Large intestine (tissue), 3 donors: ENCODE measurements around the gene KAT8. TPM values are rescaled to one million over a fixed set of nuclear protein-coding genes. Genes with fewer than 3 reads are reported as not detected.
A peak's percentile ranks its signal among the peaks of the same experiment; 100 is the strongest.
"Not testable (repeated sequence)": the region's sequence is repeated elsewhere in the genome, so short reads cannot be mapped to it uniquely, and the experiment has no call there.

Experiments
- DNase-seq, 2 donors: peaks; one replicate each; pipeline versions ENCODE4 v3.0.0 to v3.0.0-alpha.2; 2013
- H3K27ac ChIP-seq: one replicate; pipeline ENCODE4 v1.5.1; 2013; ENCODE audit warnings: low read length
- H3K27me3 ChIP-seq: 2 replicates; pipeline ENCODE4 v1.6.1; 2013; ENCODE audit warnings: low read length; ENCODE audit not compliant: control insufficient read depth, insufficient read depth
- H3K36me3 ChIP-seq: 2 replicates; pipeline ENCODE4 v1.6.1; 2013; ENCODE audit warnings: low read length; ENCODE audit not compliant: control insufficient read depth, insufficient read depth
- H3K4me1 ChIP-seq: one replicate; pipeline ENCODE4 v1.6.1; 2013; ENCODE audit warnings: low read length; ENCODE audit not compliant: control insufficient read depth, insufficient read depth
- H3K4me3 ChIP-seq: one replicate; pipeline ENCODE4 v1.5.1; 2013; ENCODE audit warnings: low read length
- H3K9me3 ChIP-seq: one replicate; pipeline ENCODE4 v1.6.1; 2013; ENCODE audit warnings: mild to moderate bottlenecking, low read depth, low read length, moderate library complexity; ENCODE audit not compliant: control insufficient read depth
- WGBS: methylation state at CpG from one replicate; pipeline ENCODE4 v1.1.5; 2013; ENCODE audit warnings: low lambda C conversion rate; ENCODE audit not compliant: insufficient coverage; 5-methylcytosine and 5-hydroxymethylcytosine counted together
- polyA plus RNA-seq: library from polyadenylated mRNA; unstranded; fragments of 120-200 nt; gene quantifications from one replicate; pipeline ENCODE4 v1.2.1, GENCODE V29; 2013

The KAT8 gene
- polyA plus RNA-seq, 1 donor, result 57.7 TPM

- Histone ChIP-seq H3K27ac (peak overlapping the region; percentile 93), H3K4me1 (peaks cover 47% of the 10 kb centered on the region)
- not testable (repeated sequence) for DNase-seq, H3K4me3 ChIP-seq, H3K9me3 ChIP-seq, H3K27me3 ChIP-seq, H3K36me3 ChIP-seq
- WGBS, result 100% methylated on average over 1 of the region's 9 CpGs
These were observed 23.6 kb downstream of the KAT8 start for GRCh38 chr16:31141071-31141469.

- Histone ChIP-seq H3K36me3 (no peaks in the 10 kb centered on the region), H3K4me3 (peak overlapping the region; percentile 16), H3K27ac (peak overlapping the region; percentile 93), H3K9me3 (peaks cover 6% of the 10 kb centered on the region), H3K27me3 (peaks cover 4% of the 10 kb centered on the region), H3K4me1 (peaks cover 42% of the 10 kb centered on the region)
- no CpG with 5 or more reads among the region's 10 CpGs for WGBS
- DNase-seq, result peak; percentile 20 to 44
These were observed 24.1 kb downstream of the KAT8 start for GRCh38 chr16:31141489-31142108.

GRCh38 chr16:31142109-31143010 lies 24.9 kb downstream of the KAT8 start:
- peaks cover 10% of the 10 kb centered on the region for H3K27me3 ChIP-seq
- DNase-seq, result peak; percentile 99
- H3K4me3 ChIP-seq, result peak overlapping the region; percentile 16
- no CpG with 5 or more reads among the region's 89 CpGs for WGBS
- no peaks in the 10 kb centered on the region for H3K36me3 ChIP-seq
- peak overlapping the region; percentile 93 for H3K27ac ChIP-seq
- H3K4me1 ChIP-seq, result peaks cover 41% of the 10 kb centered on the region
- H3K9me3 ChIP-seq, result peaks cover 6% of the 10 kb centered on the region

- Histone ChIP-seq H3K9me3 (peaks cover 6% of the 10 kb centered on the region), H3K36me3 (no peaks in the 10 kb centered on the region), H3K27me3 (peaks cover 14% of the 10 kb centered on the region), H3K4me1 (peaks cover 37% of the 10 kb centered on the region), H3K4me3 (no peak overlapping the region), H3K27ac (no peak overlapping the region)
- WGBS, result no CpG with 5 or more reads among the region's 22 CpGs
- peak in 1 of 2 donors; percentile 15 for DNase-seq
These were observed 25.7 kb downstream of the KAT8 start for GRCh38 chr16:31143011-31143693.

GRCh38 chr16:31143694-31144148 lies 26.3 kb downstream of the KAT8 start:
- no peak for DNase-seq
- Histone ChIP-seq H3K27me3 (peaks cover 17% of the 10 kb centered on the region), H3K4me1 (peaks cover 31% of the 10 kb centered on the region), H3K36me3 (no peaks in the 10 kb centered on the region), H3K4me3 (no peak overlapping the region), H3K27ac (no peak overlapping the region), H3K9me3 (peaks cover 6% of the 10 kb centered on the region)
- WGBS, result 86% methylated on average over 1 of the region's 8 CpGs

- WGBS, result 100% methylated on average over 1 of the region's 7 CpGs
- peaks cover 17% of the 10 kb centered on the region for H3K27me3 ChIP-seq
These were observed 27.0 kb downstream of the KAT8 start for GRCh38 chr16:31144418-31144817.

GRCh38 chr16:31145398-31145990 lies 28.0 kb downstream of the KAT8 start:
- peaks cover 17% of the 10 kb centered on the region for H3K27me3 ChIP-seq
- 80% methylated on average over 1 of the region's 12 CpGs for WGBS
- no peak for DNase-seq
- H3K27ac ChIP-seq, result no peak overlapping the region
- no peak overlapping the region for H3K4me3 ChIP-seq
- H3K9me3 ChIP-seq, result peaks cover 6% of the 10 kb centered on the region
- H3K36me3 ChIP-seq, result no peaks in the 10 kb centered on the region
- H3K4me1 ChIP-seq, result peaks cover 24% of the 10 kb centered on the region

More at GRCh38 chr16:31144418-31144817, 27.0 kb downstream of the KAT8 start:
- H3K36me3 ChIP-seq, H3K27ac ChIP-seq, DNase-seq, H3K9me3 ChIP-seq, H3K4me3 ChIP-seq: not testable (repeated sequence)
- H3K4me1 ChIP-seq, result peaks cover 24% of the 10 kb centered on the region

GRCh38 chr16:31147574-31147973 lies 30.1 kb downstream of the KAT8 start:
- peaks cover 17% of the 10 kb centered on the region for H3K27me3 ChIP-seq
- peaks cover 6% of the 10 kb centered on the region for H3K9me3 ChIP-seq
- H3K27ac ChIP-seq, result no peak overlapping the region
- peaks cover 11% of the 10 kb centered on the region for H3K4me1 ChIP-seq
- no peak overlapping the region for H3K4me3 ChIP-seq
- 100% methylated on average over 1 of the region's 3 CpGs for WGBS
- no peak for DNase-seq
- no peaks in the 10 kb centered on the region for H3K36me3 ChIP-seq

GRCh38 chr16:31148281-31148728 lies 30.8 kb downstream of the KAT8 start:
- H3K9me3 ChIP-seq, result peaks cover under 1% of the 10 kb centered on the region
- DNase-seq, result peak; percentile 63 to 82
- no peak overlapping the region for H3K27ac ChIP-seq
- H3K36me3 ChIP-seq, result no peaks in the 10 kb centered on the region
- peaks cover 17% of the 10 kb centered on the region for H3K27me3 ChIP-seq
- no CpG with 5 or more reads among the region's 40 CpGs for WGBS
- no peak overlapping the region for H3K4me3 ChIP-seq
- peaks cover 8% of the 10 kb centered on the region for H3K4me1 ChIP-seq

- H3K4me1 ChIP-seq, result peaks cover 8% of the 10 kb centered on the region
- H3K27ac ChIP-seq, result no peak overlapping the region
- H3K27me3 ChIP-seq, result peaks cover 17% of the 10 kb centered on the region
- WGBS, result no CpG with 5 or more reads among the region's 25 CpGs
- no peaks in the 10 kb centered on the region for H3K36me3 ChIP-seq
- H3K4me3 ChIP-seq, result no peak overlapping the region
- H3K9me3 ChIP-seq, result no peaks in the 10 kb centered on the region
- no peak for DNase-seq
These were observed 31.4 kb downstream of the KAT8 start for GRCh38 chr16:31148896-31149295.
